GM10847 (cell line): ENCODE results near the gene IGF2R.

Experiments
- POLR2A ChIP-seq: IDR thresholded peaks from 2 replicates; pipeline ENCODE4 v1.6.1; 2011; ENCODE audit not compliant: insufficient read length; ENCODE audit errors: extremely low read depth

Gene IGF2R

DNA sequence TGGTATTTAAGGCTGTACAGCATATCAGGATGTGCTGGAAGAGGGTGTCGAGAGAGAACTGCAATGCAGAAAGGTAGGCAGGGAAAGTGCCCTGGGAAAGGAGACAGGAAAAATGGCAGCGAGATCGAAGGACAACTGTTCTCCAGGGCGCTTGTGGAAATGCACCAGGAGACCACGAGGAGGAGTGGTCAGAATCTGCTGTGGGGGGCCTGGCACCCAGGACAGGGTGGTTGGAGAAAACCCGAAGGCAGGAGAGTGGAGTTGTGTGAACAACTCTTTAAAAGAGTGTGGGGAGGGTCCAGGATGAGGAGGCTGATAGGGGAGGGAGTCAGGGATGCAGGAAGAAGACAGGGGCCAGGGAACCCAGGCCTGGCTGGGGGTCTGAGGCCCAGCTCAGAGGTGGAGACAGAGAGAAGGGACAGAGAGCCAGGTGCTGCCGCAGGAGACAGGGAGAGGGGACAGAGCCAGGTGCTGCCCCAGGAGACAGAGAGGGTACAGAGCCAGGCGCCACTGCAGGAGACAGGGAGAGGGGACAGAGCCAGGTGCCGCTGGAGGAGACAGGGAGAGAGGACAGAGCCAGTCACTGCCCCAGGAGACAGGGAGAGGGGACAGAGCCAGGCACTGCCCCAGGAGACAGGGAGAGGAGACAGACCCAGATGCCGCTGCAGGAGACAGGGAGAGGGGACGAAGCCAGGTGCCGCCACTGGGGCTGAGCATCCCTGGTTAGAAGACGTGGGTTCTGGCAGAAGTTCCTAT is 162.0 kb downstream of the IGF2R start:
- no peak for TF ChIP-seq POLR2A

- no peak for TF ChIP-seq POLR2A
Measured at GRCh38 chr6:160131636-160132296, 162.9 kb downstream of the IGF2R start.

- TF ChIP-seq POLR2A, result no peak
Measured at GRCh38 chr6:160132297-160132637, 163.4 kb downstream of the IGF2R start.

DNA sequence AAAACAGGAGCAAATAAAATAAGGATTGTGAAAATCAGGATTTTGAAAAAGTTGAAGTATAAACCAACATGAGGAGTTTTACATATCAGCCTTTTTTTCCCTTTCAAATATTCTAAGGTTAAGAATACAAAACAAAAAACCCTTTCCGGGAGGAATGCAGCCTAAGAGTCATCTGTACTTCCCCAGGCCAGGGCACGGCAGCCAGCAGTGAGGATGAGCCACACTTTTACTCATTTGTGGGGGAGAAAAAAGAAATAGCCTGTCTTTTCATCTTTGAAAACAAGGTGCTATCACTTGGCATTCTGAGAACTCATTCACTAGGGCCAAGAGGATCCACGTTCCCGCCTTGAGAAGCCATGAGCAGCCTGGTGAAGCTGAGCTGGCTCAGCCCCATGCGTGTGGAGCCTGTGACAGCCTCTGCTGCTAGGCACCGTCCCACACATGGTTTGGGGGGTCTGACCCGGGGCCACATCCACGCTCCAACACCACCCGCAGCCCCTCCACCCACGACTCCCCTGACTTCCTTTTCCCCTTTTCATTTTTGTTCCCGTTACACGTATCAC is 164.0 kb downstream of the IGF2R start:
- no peak for TF ChIP-seq POLR2A

DNA sequence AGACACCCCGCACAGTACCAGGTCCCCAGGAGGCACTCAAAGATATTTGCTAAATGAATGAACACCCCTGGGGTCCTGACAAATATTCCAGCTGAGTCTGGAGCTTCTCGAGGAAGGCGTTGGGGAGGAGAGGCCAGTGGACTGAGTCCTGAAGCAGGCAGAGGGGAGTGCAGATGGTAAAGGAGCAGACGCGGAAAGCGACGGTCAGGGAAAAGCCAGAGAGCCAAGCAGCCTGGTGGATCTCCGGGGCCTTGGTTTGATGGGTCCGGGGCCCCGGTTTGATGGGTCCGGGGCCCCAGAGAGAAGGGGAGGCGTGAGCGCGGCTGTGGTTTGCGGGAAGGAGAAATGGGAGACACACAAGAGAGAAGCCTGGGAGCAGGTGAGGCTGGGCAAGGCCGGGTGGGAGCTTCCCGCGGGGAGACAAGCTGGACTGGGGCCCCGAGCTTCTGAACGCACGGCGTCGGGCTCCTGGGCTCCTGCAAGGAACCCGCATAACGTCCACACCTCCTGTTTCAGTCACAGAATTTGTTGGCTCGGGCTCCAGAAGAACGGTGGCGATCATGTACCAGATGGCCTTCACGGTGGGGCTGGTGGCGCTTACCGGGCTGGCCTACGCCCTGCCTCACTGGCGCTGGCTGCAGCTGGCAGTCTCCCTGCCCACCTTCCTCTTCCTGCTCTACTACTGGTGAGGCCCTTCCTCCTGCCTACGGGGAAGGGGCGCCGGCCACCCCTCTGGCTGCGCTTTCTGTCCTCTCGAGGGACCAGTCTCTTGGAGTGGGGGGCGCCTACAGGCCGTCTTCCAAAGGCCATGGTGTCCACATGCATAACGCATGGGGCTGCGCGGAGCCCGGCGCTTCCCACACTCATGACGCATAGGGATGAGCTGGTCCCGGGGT is 164.8 kb downstream of the IGF2R start:
- no peak for TF ChIP-seq POLR2A

- no peak for TF ChIP-seq POLR2A
Measured at GRCh38 chr6:160134779-160135547, 166.1 kb downstream of the IGF2R start.

GRCh38 chr6:160135907-160136655 is 167.2 kb downstream of the IGF2R start:
- no peak for TF ChIP-seq POLR2A

- no peak for TF ChIP-seq POLR2A
Measured at GRCh38 chr6:160137130-160137988, 168.5 kb downstream of the IGF2R start.

DNA sequence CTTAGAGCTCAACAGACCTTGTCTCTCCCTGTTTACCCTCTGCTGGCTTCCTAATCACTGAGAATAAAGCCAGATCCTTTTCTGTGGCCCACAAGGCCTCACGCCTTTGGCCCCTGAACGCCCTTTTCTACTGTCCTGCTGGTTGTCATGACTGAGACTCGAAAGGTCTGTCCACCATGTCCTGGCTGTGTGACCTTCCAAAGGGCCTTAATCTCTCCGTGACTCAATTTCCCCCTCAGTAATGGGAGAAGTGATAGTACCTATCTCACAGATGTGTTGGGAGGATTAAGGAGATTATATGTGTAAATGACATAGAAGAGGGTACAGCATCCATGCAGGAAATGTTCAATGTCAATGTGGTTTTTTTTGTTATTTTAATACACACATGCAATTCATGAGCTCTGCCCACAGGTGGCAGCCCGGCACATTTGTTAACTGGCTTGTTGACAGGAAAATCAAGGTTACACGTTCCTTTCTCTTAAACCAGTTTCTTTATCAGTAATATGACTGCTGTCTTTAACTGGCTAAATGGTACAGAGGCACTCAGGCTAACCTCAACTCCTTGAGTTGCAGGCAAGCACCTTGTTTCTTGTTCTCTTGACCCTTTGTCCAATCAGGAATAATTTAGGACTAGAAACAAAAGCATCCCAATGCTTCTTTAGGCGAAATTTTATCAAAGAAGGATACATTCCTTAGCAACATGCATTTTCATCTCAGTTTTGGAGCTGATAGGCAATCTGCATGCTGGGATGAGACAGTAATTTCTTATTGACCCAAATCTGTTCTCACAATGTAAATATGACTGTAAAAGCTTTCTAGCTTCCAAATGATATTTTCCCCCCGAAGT is 169.3 kb downstream of the IGF2R start:
- no peak for TF ChIP-seq POLR2A

GRCh38 chr6:160138839-160139419 is 170.0 kb downstream of the IGF2R start:
- no peak for TF ChIP-seq POLR2A

- no peak for TF ChIP-seq POLR2A
Measured at GRCh38 chr6:160139420-160139851, 170.6 kb downstream of the IGF2R start.
